A673 (cell line): Measurements from ENCODE around the gene NUDT21. TPM values are rescaled to one million over a fixed set of nuclear protein-coding genes. Genes with fewer than 3 reads are reported as not detected.

Experiments
- BruUV-seq: library from RNA; stranded (reverse); fragments of 400-500 nt; replicated peaks from 2 replicates; lab custom pipeline; 2021; lab: Mats Ljungman, UMichigan
- CTCF ChIA-PET: fragments of 300-600 bp; sonication (Branson Sonifier 250); formaldehyde crosslinking; loops from one replicate; lab custom pipeline; 2022; ENCODE audit warnings: antibody characterized with exemption; lab: Charles Lee
- POLR2A ChIA-PET: fragments of 300-600 bp; sonication (Branson Sonifier 250); formaldehyde crosslinking; loops from one replicate; lab custom pipeline; 2022; ENCODE audit warnings: antibody characterized with exemption; ENCODE audit not compliant: low non-redundant PET; lab: Charles Lee
- DNase-seq: peaks from one replicate; pipeline ENCODE4 v3.0.0-alpha.2; 2015; ENCODE audit warnings: low spot score
- H3K27ac ChIP-seq: fragments of 200-600 bp; sonication (generic); 2 replicates; pipeline ENCODE4 v1.5.1; 2016; ENCODE audit warnings: mixed run types, low read depth, mild to moderate bottlenecking, mixed read lengths, antibody characterized with exemption, low read length; ENCODE audit not compliant: poor library complexity, severe bottlenecking
- H3K27me3 ChIP-seq: fragments of 200-600 bp; sonication (generic); replicated peaks from 2 replicates; pipeline ENCODE4 v1.6.1; 2017; ENCODE audit warnings: mixed run types, low read depth, mild to moderate bottlenecking, mixed read lengths, antibody characterized with exemption, low read length; ENCODE audit not compliant: insufficient read depth, poor library complexity
- H3K36me3 ChIP-seq: fragments of 200-600 bp; sonication (generic); 2 replicates; pipeline ENCODE4 v1.6.1; 2016; ENCODE audit warnings: mixed run types, mild to moderate bottlenecking, mixed read lengths, antibody characterized with exemption, low read length; ENCODE audit not compliant: insufficient read depth, poor library complexity, severe bottlenecking
- H3K4me1 ChIP-seq: fragments of 200-600 bp; sonication (generic); 2 replicates; pipeline ENCODE4 v1.6.1; 2017; ENCODE audit warnings: mixed run types, mild to moderate bottlenecking, mixed read lengths, antibody characterized with exemption, low read length; ENCODE audit not compliant: insufficient read depth, poor library complexity, severe bottlenecking
- H3K4me3 ChIP-seq: fragments of 200-600 bp; sonication (generic); 2 replicates; pipeline ENCODE4 v1.5.1; 2016; ENCODE audit warnings: low read depth, mixed run types, mild to moderate bottlenecking, mixed read lengths, low read length; ENCODE audit not compliant: poor library complexity, severe bottlenecking
- H3K9me3 ChIP-seq: fragments of 200-600 bp; sonication (generic); 2 replicates; pipeline ENCODE4 v1.6.1; 2016; ENCODE audit warnings: mixed run types, low read depth, mild to moderate bottlenecking, mixed read lengths, antibody characterized with exemption, low read length; ENCODE audit not compliant: poor library complexity, severe bottlenecking
- EZH2 ChIP-seq: fragments of 200-600 bp; sonication (generic); IDR thresholded peaks from 2 replicates; pipeline ENCODE4 v1.6.1; 2017; ENCODE audit warnings: borderline replicate concordance, low read depth, mild to moderate bottlenecking, mixed read lengths, antibody characterized with exemption, low read length; ENCODE audit not compliant: poor library complexity, severe bottlenecking
- intact Hi-C: fragments of 100-400 bp; cut with micrococcal nuclease; formaldehyde crosslinking; loops from one replicate; pipeline ENCODE4 v1.10.0; 2022; ENCODE audit not compliant: unreplicated experiment
- total RNA-seq: library from RNA; stranded (reverse); gene quantifications from 2 replicates; pipeline ENCODE4 v1.2.3, GENCODE V29; 2021
- TF ChIP-seq, protein P1 (sequence below): fragments of 300-800, 200-600 bp; sonication (generic); conservative IDR thresholded peaks from 2 replicates; pipeline ENCODE4 v1.5.1; 2017; ENCODE audit warnings: low read depth, mild to moderate bottlenecking, antibody characterized with exemption, low read length, moderate library complexity, mixed read lengths

Gene NUDT21
- total RNA-seq, 1 experiment from 2014 or later: 231 TPM

DNA sequence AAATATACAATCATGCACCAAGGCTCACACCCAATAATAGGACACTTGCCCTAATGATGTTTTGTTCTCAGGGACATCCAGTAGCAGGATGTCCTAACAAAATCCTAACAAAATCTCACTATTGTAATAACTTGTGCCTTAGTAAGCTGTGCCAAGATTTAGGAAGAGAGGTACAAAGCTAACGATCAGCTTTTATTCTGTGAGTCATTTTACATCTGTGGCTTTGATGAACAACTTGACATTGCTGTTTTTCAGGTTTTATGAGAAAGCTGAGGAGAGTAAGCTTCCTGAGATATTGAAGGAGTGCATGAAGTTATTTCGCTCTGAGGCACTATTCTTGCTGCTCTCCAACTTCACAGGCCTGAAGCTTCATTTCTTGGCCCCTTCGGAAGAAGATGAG lies 19.1 kb upstream of the NUDT21 start:
- no TSS peak for BruUV-seq
- H3K4me1 ChIP-seq: peaks cover 8% of the 10 kb centered on the region
- ChIA-PET CTCF (no interaction called here), POLR2A (no interaction called here)
- TF ChIP-seq, protein P1, sequence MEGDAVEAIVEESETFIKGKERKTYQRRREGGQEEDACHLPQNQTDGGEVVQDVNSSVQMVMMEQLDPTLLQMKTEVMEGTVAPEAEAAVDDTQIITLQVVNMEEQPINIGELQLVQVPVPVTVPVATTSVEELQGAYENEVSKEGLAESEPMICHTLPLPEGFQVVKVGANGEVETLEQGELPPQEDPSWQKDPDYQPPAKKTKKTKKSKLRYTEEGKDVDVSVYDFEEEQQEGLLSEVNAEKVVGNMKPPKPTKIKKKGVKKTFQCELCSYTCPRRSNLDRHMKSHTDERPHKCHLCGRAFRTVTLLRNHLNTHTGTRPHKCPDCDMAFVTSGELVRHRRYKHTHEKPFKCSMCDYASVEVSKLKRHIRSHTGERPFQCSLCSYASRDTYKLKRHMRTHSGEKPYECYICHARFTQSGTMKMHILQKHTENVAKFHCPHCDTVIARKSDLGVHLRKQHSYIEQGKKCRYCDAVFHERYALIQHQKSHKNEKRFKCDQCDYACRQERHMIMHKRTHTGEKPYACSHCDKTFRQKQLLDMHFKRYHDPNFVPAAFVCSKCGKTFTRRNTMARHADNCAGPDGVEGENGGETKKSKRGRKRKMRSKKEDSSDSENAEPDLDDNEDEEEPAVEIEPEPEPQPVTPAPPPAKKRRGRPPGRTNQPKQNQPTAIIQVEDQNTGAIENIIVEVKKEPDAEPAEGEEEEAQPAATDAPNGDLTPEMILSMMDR: no peak
- TF ChIP-seq EZH2: no peak
- no peaks in the 10 kb centered on the region for H3K9me3 ChIP-seq
- no peak for DNase-seq
- H3K36me3 ChIP-seq: peaks cover 94% of the 10 kb centered on the region
- H3K4me3 ChIP-seq: no peak overlapping the region
- intact Hi-C loops: no loop called here
- no peaks in the 10 kb centered on the region for H3K27me3 ChIP-seq
- H3K27ac ChIP-seq: no peak overlapping the region

DNA sequence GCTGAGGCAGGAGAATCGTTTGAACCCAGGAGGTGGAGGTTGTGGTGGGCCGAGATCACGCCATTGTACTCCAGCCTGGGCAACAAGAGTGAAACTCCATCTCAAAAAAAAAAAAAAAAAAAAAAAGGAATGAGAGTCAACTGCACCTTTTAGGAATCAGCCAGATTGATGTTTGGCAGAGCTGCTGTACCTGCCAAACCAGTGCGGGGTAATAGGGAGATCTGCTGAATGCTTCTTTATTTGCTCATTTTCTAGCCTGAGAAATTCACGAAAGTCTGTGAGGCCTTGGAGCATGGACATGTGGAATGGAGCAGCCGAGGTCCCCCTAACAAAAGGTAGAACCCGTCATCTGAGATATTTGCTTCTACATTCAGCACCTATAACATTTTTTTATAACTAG lies 18.6 kb upstream of the NUDT21 start:
- Histone ChIP-seq H3K27ac (no peak overlapping the region), H3K36me3 (peaks cover 95% of the 10 kb centered on the region), H3K4me1 (peaks cover 3% of the 10 kb centered on the region), H3K27me3 (no peaks in the 10 kb centered on the region), H3K9me3 (no peaks in the 10 kb centered on the region), H3K4me3 (no peak overlapping the region)
- intact Hi-C loops: no loop called here
- TF ChIP-seq EZH2: no peak
- TF ChIP-seq, protein P1: no peak
- BruUV-seq: no TSS peak
- ChIA-PET CTCF (no interaction called here), POLR2A (no interaction called here)
- no peak for DNase-seq

DNA sequence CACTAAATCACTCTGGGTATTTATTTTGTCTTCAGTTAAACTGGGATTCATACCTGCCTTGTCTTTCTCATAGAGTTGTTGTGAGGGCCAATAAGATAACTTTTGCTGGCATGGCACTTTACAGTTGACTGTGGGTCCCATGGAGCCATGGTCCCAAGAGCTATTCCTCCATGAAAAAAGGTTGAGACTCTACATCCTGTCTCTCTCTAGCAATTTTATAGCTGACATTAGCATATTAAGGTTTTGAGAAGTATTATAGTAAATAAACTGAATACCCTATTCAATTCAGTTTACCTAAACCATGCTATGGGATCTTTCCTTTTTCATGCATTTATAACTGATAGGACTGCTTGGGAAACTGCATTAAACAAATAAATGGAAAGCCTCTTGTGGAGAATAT lies 17.7 kb upstream of the NUDT21 start:
- H3K9me3 ChIP-seq: no peaks in the 10 kb centered on the region
- H3K4me1 ChIP-seq: no peaks in the 10 kb centered on the region
- H3K27me3 ChIP-seq: no peaks in the 10 kb centered on the region
- no peak overlapping the region for H3K27ac ChIP-seq
- intact Hi-C loops: no loop called here
- TF ChIP-seq, protein P1: no peak
- no peak for TF ChIP-seq EZH2
- POLR2A ChIA-PET: no interaction called here
- H3K36me3 ChIP-seq: peaks cover 96% of the 10 kb centered on the region
- no peak for DNase-seq
- CTCF ChIA-PET: no interaction called here
- no TSS peak for BruUV-seq
- H3K4me3 ChIP-seq: no peak overlapping the region
